Ectodermal cell (in vitro differentiated cells): ENCODE measurements around the gene PPP3CA.

Source experiments
- H3K27ac ChIP-seq: 2 replicates; pipeline ENCODE4 v1.7.0; 2013; ENCODE audit warnings: mild to moderate bottlenecking, low read depth, low read length; ENCODE audit not compliant: insufficient read depth, poor library complexity, severe bottlenecking
- H3K27me3 ChIP-seq: 2 replicates; pipeline ENCODE4 v1.7.0; 2013; ENCODE audit warnings: mild to moderate bottlenecking, low read length; ENCODE audit not compliant: insufficient read depth, control insufficient read depth, poor library complexity, severe bottlenecking
- H3K36me3 ChIP-seq: one replicate; pipeline ENCODE4 v1.7.0; 2013; ENCODE audit warnings: low read length; ENCODE audit not compliant: control insufficient read depth, insufficient read depth
- H3K4me1 ChIP-seq: one replicate; pipeline ENCODE4 v1.7.0; 2013; ENCODE audit warnings: low read length; ENCODE audit not compliant: control insufficient read depth, insufficient read depth
- H3K4me3 ChIP-seq: 2 replicates; pipeline ENCODE4 v1.7.0; 2013; ENCODE audit warnings: low read depth, low read length, control low read depth; ENCODE audit not compliant: insufficient read depth
- H3K9me3 ChIP-seq: 2 replicates; pipeline ENCODE4 v1.7.0; 2013; ENCODE audit warnings: mild to moderate bottlenecking, low read length, moderate library complexity; ENCODE audit not compliant: control insufficient read depth
- WGBS, 2 experiments: methylation state at CpG; one replicate each; pipeline ENCODE4 v1.1.7; 2013; ENCODE audit warnings: missing lambda C conversion rate in 2 of 2; 5-methylcytosine and 5-hydroxymethylcytosine counted together

Gene PPP3CA

DNA sequence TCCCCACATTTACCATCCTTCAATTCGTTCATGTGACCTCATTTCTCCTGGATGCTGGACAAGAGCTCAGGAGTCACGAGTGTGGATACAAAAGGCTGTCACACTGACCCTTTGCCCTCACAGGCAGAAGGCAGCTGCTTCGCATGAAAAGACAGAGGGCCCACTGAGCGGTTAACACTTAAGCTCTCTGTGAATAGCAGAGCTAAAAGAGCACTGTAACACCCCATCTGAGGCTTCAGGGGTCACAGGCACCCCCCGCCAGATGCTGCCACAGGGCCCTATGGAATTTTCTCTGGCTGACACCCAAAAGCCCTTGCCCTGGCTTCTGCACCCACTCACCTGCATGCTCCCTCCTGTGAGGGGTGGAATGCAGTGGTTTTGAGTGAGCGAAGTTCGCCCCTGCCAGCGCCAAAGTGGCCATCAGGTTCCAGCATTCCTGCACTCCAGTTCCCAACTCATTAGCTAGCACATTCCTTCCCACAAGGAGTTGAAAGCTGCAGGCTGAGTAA lies 360.9 kb downstream of the PPP3CA start:
- Histone ChIP-seq H3K27me3 (no peaks in the 10 kb centered on the region), H3K4me3 (no peak overlapping the region), H3K27ac (peak overlapping the region; percentile 82), H3K36me3 (no peaks in the 10 kb centered on the region), H3K9me3 (no peaks in the 10 kb centered on the region), H3K4me1 (peaks cover 14% of the 10 kb centered on the region)
- WGBS, 2 experiments = 38 to 41% methylated on average over 8 of the region's 8 CpGs

DNA sequence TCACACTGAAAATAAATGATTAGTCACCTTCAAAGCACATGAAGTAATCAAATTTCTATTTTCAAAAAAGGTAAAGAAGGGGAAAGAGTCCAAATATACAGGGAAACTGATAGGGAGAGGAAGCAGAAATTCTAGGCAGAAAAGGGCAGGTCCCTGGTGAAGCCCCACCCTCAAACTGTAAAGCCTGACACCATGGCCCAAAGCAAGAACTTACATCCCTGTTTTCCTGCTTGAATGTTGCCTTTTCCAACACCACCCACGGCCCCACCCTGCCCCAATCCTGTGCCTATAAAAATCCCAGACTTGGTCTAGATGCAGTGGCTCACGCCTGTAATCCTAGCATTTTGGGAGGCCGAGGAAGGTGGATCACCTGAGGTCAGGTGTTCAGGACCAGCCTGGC lies 361.8 kb downstream of the PPP3CA start:
- Histone ChIP-seq H3K27me3 (no peaks in the 10 kb centered on the region), H3K4me1 (peaks cover 14% of the 10 kb centered on the region), H3K27ac (peak overlapping the region; percentile 82), H3K36me3 (no peaks in the 10 kb centered on the region), H3K9me3 (no peaks in the 10 kb centered on the region), H3K4me3 (no peak overlapping the region)
- 89 to 94% methylated on average over 3 of the region's 3 CpGs for WGBS, 2 experiments

DNA sequence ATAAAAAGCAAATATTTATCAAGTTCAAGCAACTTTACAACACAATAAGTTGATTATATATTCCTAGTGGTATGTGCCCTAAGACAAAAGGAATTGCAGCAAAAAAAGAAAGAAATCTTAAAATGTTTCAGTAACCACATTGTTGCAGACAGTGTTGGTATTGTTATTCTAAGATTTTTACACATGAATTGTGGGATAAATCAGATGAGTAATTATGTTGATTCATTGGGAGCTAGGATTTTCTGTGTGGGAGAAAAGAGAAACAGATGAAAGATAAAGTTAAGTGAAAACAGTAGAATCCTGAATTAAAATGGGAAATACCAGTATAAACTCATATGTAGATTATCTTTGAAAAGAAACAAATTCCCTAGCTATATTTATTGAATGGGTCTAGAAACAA lies 362.4 kb downstream of the PPP3CA start:
- Histone ChIP-seq H3K36me3 (no peaks in the 10 kb centered on the region), H3K9me3 (no peaks in the 10 kb centered on the region), H3K4me1 (peaks cover 14% of the 10 kb centered on the region), H3K27me3 (no peaks in the 10 kb centered on the region), H3K4me3 (no peak overlapping the region), H3K27ac (no peak overlapping the region)

DNA sequence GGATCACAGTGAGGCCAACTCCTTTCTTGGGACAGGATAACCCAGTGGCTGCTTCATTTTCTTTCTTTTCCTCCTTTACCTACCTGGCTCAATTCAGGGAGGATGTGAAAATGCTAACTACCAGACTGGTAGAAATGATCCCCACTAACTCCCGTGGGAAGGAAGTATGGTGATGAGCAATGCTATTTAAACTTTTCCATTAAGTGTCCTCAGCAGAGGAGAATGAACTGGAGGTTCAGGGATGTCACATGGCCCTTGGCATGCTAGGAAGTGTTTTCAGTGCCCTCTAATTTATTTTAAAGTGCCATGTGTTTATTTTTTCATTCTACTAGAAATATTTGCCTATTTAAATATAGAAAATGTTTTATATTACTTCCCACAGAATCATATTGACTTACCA lies 363.9 kb downstream of the PPP3CA start:
- H3K27ac ChIP-seq = no peak overlapping the region
- H3K9me3 ChIP-seq = no peaks in the 10 kb centered on the region
- no peak overlapping the region for H3K4me3 ChIP-seq
- H3K27me3 ChIP-seq = no peaks in the 10 kb centered on the region
- H3K36me3 ChIP-seq = no peaks in the 10 kb centered on the region
- peaks cover 14% of the 10 kb centered on the region for H3K4me1 ChIP-seq
- 86 to 100% methylated on average over 1 of the region's 1 CpG for WGBS, 2 experiments

DNA sequence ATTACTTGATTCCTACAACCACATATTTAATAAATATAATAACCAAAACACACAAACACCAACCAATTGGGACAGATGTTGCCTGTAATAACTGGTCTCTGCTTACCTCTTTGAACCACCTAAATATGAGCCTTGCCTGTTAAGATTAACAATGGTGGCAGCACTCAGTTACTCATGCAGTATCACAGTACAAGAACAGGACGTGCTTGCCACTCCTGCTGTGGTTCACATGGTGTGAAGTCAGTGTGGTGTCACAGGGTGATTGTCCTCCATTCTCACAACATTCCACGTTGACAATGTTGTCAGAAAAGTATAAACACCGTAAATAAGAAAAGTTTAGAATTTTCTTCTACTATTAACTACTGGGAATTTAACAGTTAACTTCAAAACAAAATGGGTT lies 365.0 kb downstream of the PPP3CA start:
- whole genome bisulfite sequencing, 2 experiments = 71 to 76% methylated on average over 3 of the region's 3 CpGs
- no peaks in the 10 kb centered on the region for H3K9me3 ChIP-seq
- no peaks in the 10 kb centered on the region for H3K36me3 ChIP-seq
- peaks cover 14% of the 10 kb centered on the region for H3K4me1 ChIP-seq
- H3K27ac ChIP-seq = no peak overlapping the region
- no peaks in the 10 kb centered on the region for H3K27me3 ChIP-seq
- no peak overlapping the region for H3K4me3 ChIP-seq

DNA sequence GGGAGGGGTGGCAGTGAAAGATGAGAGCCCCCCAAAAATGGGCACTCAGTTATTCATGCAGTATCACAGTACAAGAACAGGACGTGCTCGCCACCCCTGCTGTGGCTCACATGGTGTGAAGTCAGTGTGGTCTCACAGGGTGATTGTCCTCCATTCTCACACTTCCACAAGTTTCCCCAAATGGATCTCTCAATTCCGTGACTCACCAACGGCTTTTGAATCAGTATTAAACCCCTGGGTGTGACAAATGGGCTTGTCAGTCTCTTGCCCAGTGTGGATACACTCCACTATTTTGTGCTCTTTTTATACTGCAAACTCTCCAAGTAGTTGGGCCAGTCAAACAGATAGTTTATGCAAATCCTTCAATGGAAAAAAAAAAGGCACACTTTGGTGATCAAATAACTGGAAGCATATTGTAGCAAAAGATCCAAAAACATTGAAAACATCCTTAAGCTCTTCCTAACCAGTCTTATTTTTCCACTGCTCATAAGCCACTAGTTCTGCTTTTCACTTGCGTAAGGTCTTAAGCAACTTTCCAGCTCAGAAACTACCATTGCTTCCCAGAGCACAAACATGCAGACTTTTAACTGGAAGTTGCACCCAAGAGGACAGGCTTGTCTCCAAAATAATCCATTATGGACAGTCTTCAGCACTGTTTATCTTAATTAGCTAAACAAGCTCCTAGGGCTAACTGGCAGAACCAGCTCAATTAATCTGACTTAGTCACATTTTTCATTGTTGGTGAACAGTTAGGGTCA lies 365.7 kb downstream of the PPP3CA start:
- H3K27me3 ChIP-seq = no peaks in the 10 kb centered on the region
- H3K36me3 ChIP-seq = no peaks in the 10 kb centered on the region
- H3K4me3 ChIP-seq = no peak overlapping the region
- H3K4me1 ChIP-seq = peaks cover 8% of the 10 kb centered on the region
- H3K9me3 ChIP-seq = no peaks in the 10 kb centered on the region
- 71 to 77% methylated on average over 5 of the region's 5 CpGs for WGBS, 2 experiments
- peak overlapping the region; percentile 30 for H3K27ac ChIP-seq

DNA sequence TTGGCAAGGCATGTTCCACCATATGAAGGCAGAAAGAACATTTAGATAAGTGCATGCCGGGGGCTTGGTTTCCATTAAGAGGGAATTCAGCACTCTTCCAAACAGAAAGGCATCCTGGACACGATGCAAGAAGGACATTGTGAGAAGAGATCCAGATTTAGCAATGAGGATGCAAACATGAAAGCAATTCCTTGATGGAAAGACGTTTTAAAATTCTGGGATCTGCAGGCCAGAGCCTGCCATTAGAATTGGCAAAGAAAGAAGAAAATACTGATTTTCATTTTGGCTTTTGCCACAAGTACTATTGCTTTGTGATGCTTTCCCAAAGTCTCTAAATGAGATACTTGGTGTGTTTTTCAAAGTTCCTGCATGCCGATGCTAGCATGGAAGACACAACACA lies 367.6 kb downstream of the PPP3CA start:
- Histone ChIP-seq H3K27ac (no peak overlapping the region), H3K27me3 (no peaks in the 10 kb centered on the region), H3K4me1 (peaks cover 7% of the 10 kb centered on the region), H3K36me3 (no peaks in the 10 kb centered on the region), H3K4me3 (no peak overlapping the region), H3K9me3 (no peaks in the 10 kb centered on the region)
- 91 to 94% methylated on average over 3 to 4 of the region's 4 CpGs for WGBS, 2 experiments

DNA sequence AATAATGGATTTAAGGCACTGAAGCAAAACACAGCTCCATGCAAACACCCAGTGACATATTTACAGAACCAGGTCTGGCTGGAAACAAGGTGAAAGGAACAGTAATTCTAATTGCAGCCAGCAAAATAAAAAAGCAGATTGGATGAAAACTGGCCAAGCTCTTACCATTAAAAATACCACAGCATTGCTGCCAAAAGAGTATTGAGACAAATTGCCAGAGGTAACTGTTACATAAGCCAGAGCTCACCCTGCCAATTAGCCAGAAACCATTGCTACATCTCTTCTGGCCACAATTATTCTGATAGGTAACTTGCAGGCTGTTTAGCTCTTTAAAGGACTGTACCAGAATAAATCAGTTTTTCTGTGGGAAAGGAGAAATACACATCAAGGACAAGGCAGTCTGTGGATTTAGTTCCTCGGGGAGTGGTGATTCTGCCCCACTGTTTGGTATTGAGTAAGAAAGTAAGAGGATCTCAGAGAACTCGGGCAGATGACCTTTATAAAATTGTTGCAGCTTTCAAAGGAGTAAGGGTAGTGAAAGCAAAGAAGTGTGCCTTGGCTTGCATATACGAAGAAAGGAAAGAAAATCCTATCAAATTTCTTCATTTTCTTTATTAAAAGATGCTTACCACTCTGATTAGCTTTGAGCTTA lies 369.5 kb downstream of the PPP3CA start:
- Histone ChIP-seq H3K4me1 (peaks cover 7% of the 10 kb centered on the region), H3K36me3 (no peaks in the 10 kb centered on the region), H3K4me3 (no peak overlapping the region), H3K27me3 (no peaks in the 10 kb centered on the region), H3K27ac (no peak overlapping the region), H3K9me3 (no peaks in the 10 kb centered on the region)
- WGBS, 2 experiments = 75 to 98% methylated on average over 3 of the region's 3 CpGs

DNA sequence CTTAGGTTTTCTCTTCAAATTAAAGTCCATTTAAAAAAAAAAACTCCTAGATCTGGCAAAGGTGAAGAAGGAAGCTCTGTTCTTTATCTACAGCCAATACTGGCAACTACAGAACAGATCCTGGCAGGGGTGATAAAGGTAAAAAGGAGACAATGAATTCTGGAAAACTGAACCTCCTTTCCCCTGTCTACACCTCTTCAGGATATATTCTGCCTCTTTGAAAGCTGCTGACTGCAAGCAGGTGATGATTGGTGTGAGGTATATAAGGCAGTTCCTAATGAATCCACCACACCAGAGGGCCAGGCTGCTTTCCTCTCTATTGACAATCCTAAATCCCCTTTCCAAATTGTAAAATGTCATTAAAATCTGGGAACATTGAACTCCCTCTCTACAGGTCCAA lies 370.1 kb downstream of the PPP3CA start:
- Histone ChIP-seq H3K4me3 (no peak overlapping the region), H3K4me1 (peaks cover 7% of the 10 kb centered on the region), H3K9me3 (no peaks in the 10 kb centered on the region), H3K36me3 (no peaks in the 10 kb centered on the region), H3K27ac (no peak overlapping the region), H3K27me3 (no peaks in the 10 kb centered on the region)
